ENCODE results near the gene ERG.

Gene ERG

GRCh38 chr21:38429011-38429410 lies 69.3 kb downstream of the ERG start:
- Histone ChIP-seq H3K36me3 (ENCODE audit: insufficient read depth, low read length) (no peaks in the 10 kb centered on the region), H3K27me3 (ENCODE audit: control insufficient read depth, insufficient read depth, low read length) (peaks cover 51% of the 10 kb centered on the region), H3K4me2 (ENCODE audit: low read length) (no peak overlapping the region), H3K4me3 (ENCODE audit: low read length) (no peak overlapping the region), H3K9me3 (replicated peaks; ENCODE audit: low read length) (no peaks in the 10 kb centered on the region), H3K4me1 (ENCODE audit: control insufficient read depth, insufficient read depth, low read length) (no peaks in the 10 kb centered on the region), H3K9ac (ENCODE audit: low read depth, low read length) (no peak overlapping the region)

- no peak overlapping the region for H3K4me3 ChIP-seq (ENCODE audit: low read length)
- H3K4me1 ChIP-seq (ENCODE audit: control insufficient read depth, insufficient read depth, low read length) = no peaks in the 10 kb centered on the region
- H3K9ac ChIP-seq (ENCODE audit: low read depth, low read length) = no peak overlapping the region
- H3K4me2 ChIP-seq (ENCODE audit: low read length) = no peak overlapping the region
- H3K9me3 ChIP-seq (replicated peaks; ENCODE audit: low read length) = no peaks in the 10 kb centered on the region
- peaks cover 51% of the 10 kb centered on the region for H3K27me3 ChIP-seq (ENCODE audit: control insufficient read depth, insufficient read depth, low read length)
- H3K36me3 ChIP-seq (ENCODE audit: insufficient read depth, low read length) = no peaks in the 10 kb centered on the region
Observed at GRCh38 chr21:38428211-38428610, 70.1 kb downstream of the ERG start.

GRCh38 chr21:38424305-38425019 lies 73.8 kb downstream of the ERG start:
- peaks cover 64% of the 10 kb centered on the region for H3K27me3 ChIP-seq (ENCODE audit: control insufficient read depth, insufficient read depth, low read length)
- H3K9me3 ChIP-seq (replicated peaks; ENCODE audit: low read length) = no peaks in the 10 kb centered on the region
- H3K4me2 ChIP-seq (ENCODE audit: low read length) = no peak overlapping the region
- no peaks in the 10 kb centered on the region for H3K36me3 ChIP-seq (ENCODE audit: insufficient read depth, low read length)
- no peaks in the 10 kb centered on the region for H3K4me1 ChIP-seq (ENCODE audit: control insufficient read depth, insufficient read depth, low read length)
- no peak overlapping the region for H3K4me3 ChIP-seq (ENCODE audit: low read length)
- H3K9ac ChIP-seq (ENCODE audit: low read depth, low read length) = no peak overlapping the region

- H3K9ac ChIP-seq (ENCODE audit: low read depth, low read length) = no peak overlapping the region
- H3K9me3 ChIP-seq (replicated peaks; ENCODE audit: low read length) = no peaks in the 10 kb centered on the region
- H3K27me3 ChIP-seq (ENCODE audit: control insufficient read depth, insufficient read depth, low read length) = peaks cover 77% of the 10 kb centered on the region
- no peaks in the 10 kb centered on the region for H3K4me1 ChIP-seq (ENCODE audit: control insufficient read depth, insufficient read depth, low read length)
- H3K4me3 ChIP-seq (ENCODE audit: low read length) = no peak overlapping the region
- no peak overlapping the region for H3K4me2 ChIP-seq (ENCODE audit: low read length)
- H3K36me3 ChIP-seq (ENCODE audit: insufficient read depth, low read length) = no peaks in the 10 kb centered on the region
Observed at GRCh38 chr21:38422082-38422481, 76.2 kb downstream of the ERG start.

- peaks cover 82% of the 10 kb centered on the region for H3K27me3 ChIP-seq (ENCODE audit: control insufficient read depth, insufficient read depth, low read length)
- H3K9ac ChIP-seq (ENCODE audit: low read depth, low read length) = no peak overlapping the region
- H3K4me2 ChIP-seq (ENCODE audit: low read length) = no peak overlapping the region
- H3K4me3 ChIP-seq (ENCODE audit: low read length) = no peak overlapping the region
- no peaks in the 10 kb centered on the region for H3K9me3 ChIP-seq (replicated peaks; ENCODE audit: low read length)
- no peaks in the 10 kb centered on the region for H3K36me3 ChIP-seq (ENCODE audit: insufficient read depth, low read length)
- H3K4me1 ChIP-seq (ENCODE audit: control insufficient read depth, insufficient read depth, low read length) = no peaks in the 10 kb centered on the region
Observed at GRCh38 chr21:38420140-38420539, 78.1 kb downstream of the ERG start.

- H3K36me3 ChIP-seq (ENCODE audit: insufficient read depth, low read length) = no peaks in the 10 kb centered on the region
- no peak overlapping the region for H3K4me2 ChIP-seq (ENCODE audit: low read length)
- H3K4me3 ChIP-seq (ENCODE audit: low read length) = no peak overlapping the region
Observed at GRCh38 chr21:38417726-38418125, 80.6 kb downstream of the ERG start.

GRCh38 chr21:38416791-38417190 lies 81.5 kb downstream of the ERG start:
- no peaks in the 10 kb centered on the region for H3K4me1 ChIP-seq (ENCODE audit: control insufficient read depth, insufficient read depth, low read length)
- H3K9me3 ChIP-seq (replicated peaks; ENCODE audit: low read length) = no peaks in the 10 kb centered on the region
- no peak overlapping the region for H3K4me2 ChIP-seq (ENCODE audit: low read length)
- peaks cover 84% of the 10 kb centered on the region for H3K27me3 ChIP-seq (ENCODE audit: control insufficient read depth, insufficient read depth, low read length)
- no peak overlapping the region for H3K9ac ChIP-seq (ENCODE audit: low read depth, low read length)
- H3K4me3 ChIP-seq (ENCODE audit: low read length) = no peak overlapping the region
- H3K36me3 ChIP-seq (ENCODE audit: insufficient read depth, low read length) = no peaks in the 10 kb centered on the region

More at GRCh38 chr21:38417726-38418125, 80.6 kb downstream of the ERG start:
- Histone ChIP-seq H3K9ac (ENCODE audit: low read depth, low read length) (no peak overlapping the region), H3K4me1 (ENCODE audit: control insufficient read depth, insufficient read depth, low read length) (no peaks in the 10 kb centered on the region), H3K27me3 (ENCODE audit: control insufficient read depth, insufficient read depth, low read length) (peaks cover 83% of the 10 kb centered on the region), H3K9me3 (replicated peaks; ENCODE audit: low read length) (no peaks in the 10 kb centered on the region)

- Histone ChIP-seq H3K36me3 (ENCODE audit: insufficient read depth, low read length) (no peaks in the 10 kb centered on the region), H3K4me1 (ENCODE audit: control insufficient read depth, insufficient read depth, low read length) (no peaks in the 10 kb centered on the region), H3K4me2 (ENCODE audit: low read length) (no peak overlapping the region), H3K9me3 (replicated peaks; ENCODE audit: low read length) (no peaks in the 10 kb centered on the region), H3K9ac (ENCODE audit: low read depth, low read length) (no peak overlapping the region), H3K4me3 (ENCODE audit: low read length) (no peak overlapping the region), H3K27me3 (ENCODE audit: control insufficient read depth, insufficient read depth, low read length) (peaks cover 68% of the 10 kb centered on the region)
Observed at GRCh38 chr21:38413958-38414548, 84.2 kb downstream of the ERG start.

GRCh38 chr21:38410466-38410865 lies 87.8 kb downstream of the ERG start:
- peaks cover 64% of the 10 kb centered on the region for H3K27me3 ChIP-seq (ENCODE audit: control insufficient read depth, insufficient read depth, low read length)
- no peaks in the 10 kb centered on the region for H3K9me3 ChIP-seq (replicated peaks; ENCODE audit: low read length)
- H3K4me3 ChIP-seq (ENCODE audit: low read length) = no peak overlapping the region
- H3K4me2 ChIP-seq (ENCODE audit: low read length) = no peak overlapping the region
- no peaks in the 10 kb centered on the region for H3K4me1 ChIP-seq (ENCODE audit: control insufficient read depth, insufficient read depth, low read length)
- no peak overlapping the region for H3K9ac ChIP-seq (ENCODE audit: low read depth, low read length)
- no peaks in the 10 kb centered on the region for H3K36me3 ChIP-seq (ENCODE audit: insufficient read depth, low read length)

GRCh38 chr21:38409907-38410306 lies 88.4 kb downstream of the ERG start:
- H3K4me2 ChIP-seq (ENCODE audit: low read length) = no peak overlapping the region
- no peaks in the 10 kb centered on the region for H3K9me3 ChIP-seq (replicated peaks; ENCODE audit: low read length)
- H3K4me1 ChIP-seq (ENCODE audit: control insufficient read depth, insufficient read depth, low read length) = no peaks in the 10 kb centered on the region
- H3K4me3 ChIP-seq (ENCODE audit: low read length) = no peak overlapping the region
- no peak overlapping the region for H3K9ac ChIP-seq (ENCODE audit: low read depth, low read length)
- no peaks in the 10 kb centered on the region for H3K36me3 ChIP-seq (ENCODE audit: insufficient read depth, low read length)
- peaks cover 64% of the 10 kb centered on the region for H3K27me3 ChIP-seq (ENCODE audit: control insufficient read depth, insufficient read depth, low read length)

GRCh38 chr21:38404177-38404576 lies 94.1 kb downstream of the ERG start:
- Histone ChIP-seq H3K4me1 (ENCODE audit: control insufficient read depth, insufficient read depth, low read length) (no peaks in the 10 kb centered on the region), H3K9me3 (replicated peaks; ENCODE audit: low read length) (no peaks in the 10 kb centered on the region), H3K9ac (ENCODE audit: low read depth, low read length) (no peak overlapping the region), H3K4me2 (ENCODE audit: low read length) (no peak overlapping the region), H3K4me3 (ENCODE audit: low read length) (no peak overlapping the region), H3K27me3 (ENCODE audit: control insufficient read depth, insufficient read depth, low read length) (peaks cover 77% of the 10 kb centered on the region), H3K36me3 (ENCODE audit: insufficient read depth, low read length) (no peaks in the 10 kb centered on the region)

GRCh38 chr21:38402795-38403194 lies 95.5 kb downstream of the ERG start:
- Histone ChIP-seq H3K9me3 (replicated peaks; ENCODE audit: low read length) (no peaks in the 10 kb centered on the region), H3K36me3 (ENCODE audit: insufficient read depth, low read length) (no peaks in the 10 kb centered on the region), H3K4me2 (ENCODE audit: low read length) (no peak overlapping the region), H3K9ac (ENCODE audit: low read depth, low read length) (no peak overlapping the region), H3K4me3 (ENCODE audit: low read length) (no peak overlapping the region), H3K4me1 (ENCODE audit: control insufficient read depth, insufficient read depth, low read length) (no peaks in the 10 kb centered on the region), H3K27me3 (ENCODE audit: control insufficient read depth, insufficient read depth, low read length) (peaks cover 77% of the 10 kb centered on the region)
